GM10847 (cell line): ENCODE results near the gene PPP6R1.

ENCODE experiments used
- POLR2A ChIP-seq: IDR thresholded peaks from 2 replicates; pipeline ENCODE4 v1.6.1; 2011; ENCODE audit not compliant: insufficient read length; ENCODE audit errors: extremely low read depth

The PPP6R1 gene

DNA sequence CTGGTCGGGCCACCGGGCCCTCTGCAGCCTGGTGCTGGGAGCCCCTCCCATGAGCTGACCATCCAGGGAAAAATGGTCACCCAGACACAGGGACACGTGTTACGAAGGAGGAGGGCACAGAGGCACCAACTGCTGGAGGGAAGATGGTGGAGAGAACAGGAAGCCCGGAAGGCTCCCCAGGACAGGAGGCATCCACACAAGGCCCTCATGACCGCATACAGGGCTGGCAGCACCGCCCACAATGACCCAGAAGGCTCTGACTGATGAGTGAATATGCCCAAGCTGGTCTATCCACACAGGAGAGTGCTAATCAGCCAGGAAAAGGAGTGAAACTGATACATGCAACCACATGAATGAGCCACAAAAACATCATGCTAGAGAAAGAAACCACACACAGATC lies 16.3 kb downstream of the PPP6R1 start:
- TF ChIP-seq POLR2A = no peak

DNA sequence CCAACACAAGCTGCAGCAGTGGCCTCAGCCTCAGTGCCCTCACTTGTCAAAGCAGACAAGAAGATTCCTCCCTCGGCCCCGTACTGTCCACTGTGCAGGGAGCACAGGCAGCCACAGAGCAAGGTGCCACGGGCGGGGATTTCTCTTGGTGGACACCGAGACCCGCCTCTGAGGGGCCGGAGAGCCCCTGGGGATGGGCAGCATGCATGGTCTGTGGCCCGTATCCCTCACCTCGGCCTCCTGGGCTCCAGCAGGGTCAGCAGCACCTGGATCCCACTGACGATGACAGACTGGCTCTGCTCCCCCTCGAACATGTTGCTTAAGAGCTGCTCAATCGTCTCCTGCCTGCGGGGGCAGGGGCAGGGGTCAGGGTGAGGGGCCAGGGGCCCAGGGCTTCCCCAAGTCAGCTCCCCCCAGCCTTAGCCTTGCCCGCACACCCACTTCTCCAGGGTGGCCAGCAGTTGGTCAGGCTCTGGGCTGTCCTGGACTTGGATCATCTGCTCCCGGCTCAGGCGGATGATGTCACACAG lies 16.8 kb downstream of the PPP6R1 start:
- no peak for TF ChIP-seq POLR2A

DNA sequence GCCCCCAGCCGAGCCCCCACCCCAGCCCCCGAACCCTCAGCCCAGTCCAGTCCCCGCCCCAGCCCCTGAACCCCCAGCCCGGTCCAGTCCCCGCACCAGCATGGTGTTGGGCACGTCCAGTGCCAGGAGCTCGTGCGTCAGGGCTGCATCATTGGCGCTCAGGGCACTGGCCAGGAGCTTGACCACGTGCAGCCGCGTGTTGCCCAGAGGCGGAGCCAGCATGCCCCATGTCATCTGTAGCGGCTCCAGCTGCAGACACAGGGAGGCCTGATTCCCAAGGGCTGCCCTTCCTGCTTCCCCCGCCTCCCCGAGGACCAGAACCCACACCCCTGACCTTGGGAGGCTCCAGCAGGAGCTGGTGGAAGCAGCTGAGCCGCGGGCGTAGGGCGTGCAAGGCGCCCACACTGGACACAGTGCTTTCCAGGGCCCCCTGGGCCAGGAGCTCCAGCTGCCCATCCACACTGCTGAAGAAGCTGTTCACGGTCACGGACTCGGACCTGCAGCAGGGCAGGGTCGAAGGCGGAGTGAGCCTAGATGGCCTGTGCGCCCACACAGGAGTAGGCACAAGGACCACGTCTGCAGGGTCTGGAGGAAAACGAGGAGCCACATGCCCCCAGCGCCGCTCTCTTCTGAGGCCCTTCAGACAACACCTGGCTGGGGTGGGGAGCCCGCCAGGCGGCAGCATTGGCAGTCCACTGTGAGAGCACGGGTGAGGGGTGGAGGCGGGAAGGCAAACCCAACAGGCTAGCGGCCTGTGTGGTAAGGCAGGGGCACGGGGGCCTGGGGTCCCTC lies 17.5 kb downstream of the PPP6R1 start:
- no peak for TF ChIP-seq POLR2A

DNA sequence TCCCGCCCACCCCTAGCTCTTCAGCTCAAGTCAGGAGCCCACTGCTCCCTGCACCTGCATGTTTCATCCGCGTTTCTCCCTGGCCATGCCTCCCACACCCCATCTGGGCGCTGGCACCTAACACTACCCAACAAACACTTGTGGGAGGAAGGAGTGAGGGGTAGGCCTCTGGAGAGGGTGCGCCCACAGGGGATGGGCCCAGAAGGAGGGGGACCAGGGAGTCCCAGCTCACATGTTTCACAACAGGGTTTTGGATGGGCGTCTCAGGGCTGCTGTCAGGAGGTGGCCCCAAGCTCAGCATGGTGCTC lies 18.1 kb downstream of the PPP6R1 start:
- TF ChIP-seq POLR2A = no peak

DNA sequence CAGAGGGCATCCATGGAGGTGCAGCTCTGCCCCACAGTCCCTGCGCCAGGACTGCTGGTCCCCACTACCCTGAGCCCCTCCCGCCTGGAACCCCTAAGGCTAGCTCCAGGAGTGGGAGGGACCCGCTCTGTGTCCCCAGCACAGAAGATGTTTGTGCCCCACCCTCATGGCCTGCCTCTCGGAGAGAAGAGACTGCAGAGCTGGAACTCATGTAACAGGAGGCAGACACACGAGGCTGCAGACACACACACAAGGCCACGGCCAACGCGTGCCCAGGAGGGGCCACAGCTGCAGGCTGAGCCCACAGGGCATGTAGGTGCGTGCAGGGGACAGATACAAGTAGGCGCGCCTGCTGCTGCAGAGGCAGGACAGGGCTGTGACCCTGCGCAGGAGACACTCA lies 19.8 kb downstream of the PPP6R1 start:
- no peak for TF ChIP-seq POLR2A

- no peak for TF ChIP-seq POLR2A
Observed at GRCh38 chr19:55238030-55238429, 20.8 kb downstream of the PPP6R1 start.

GRCh38 chr19:55232986-55233385 lies 25.8 kb downstream of the PPP6R1 start:
- no peak for TF ChIP-seq POLR2A

DNA sequence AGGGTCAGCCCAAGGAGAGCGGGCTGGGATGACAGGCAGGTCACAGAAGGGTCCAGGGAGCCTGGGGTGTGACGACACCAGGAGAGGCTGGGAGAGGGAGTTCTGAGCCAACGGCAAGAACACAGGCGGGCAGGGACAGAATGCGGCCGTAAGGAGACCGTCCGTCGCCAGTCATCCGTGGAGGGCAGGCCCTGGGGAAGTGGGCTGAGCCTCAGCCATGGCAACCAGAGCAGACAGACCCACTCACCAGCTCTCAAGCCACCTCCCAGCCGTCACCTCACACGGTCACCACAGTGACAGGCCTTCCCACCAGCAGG lies 26.6 kb downstream of the PPP6R1 start:
- no peak for TF ChIP-seq POLR2A

DNA sequence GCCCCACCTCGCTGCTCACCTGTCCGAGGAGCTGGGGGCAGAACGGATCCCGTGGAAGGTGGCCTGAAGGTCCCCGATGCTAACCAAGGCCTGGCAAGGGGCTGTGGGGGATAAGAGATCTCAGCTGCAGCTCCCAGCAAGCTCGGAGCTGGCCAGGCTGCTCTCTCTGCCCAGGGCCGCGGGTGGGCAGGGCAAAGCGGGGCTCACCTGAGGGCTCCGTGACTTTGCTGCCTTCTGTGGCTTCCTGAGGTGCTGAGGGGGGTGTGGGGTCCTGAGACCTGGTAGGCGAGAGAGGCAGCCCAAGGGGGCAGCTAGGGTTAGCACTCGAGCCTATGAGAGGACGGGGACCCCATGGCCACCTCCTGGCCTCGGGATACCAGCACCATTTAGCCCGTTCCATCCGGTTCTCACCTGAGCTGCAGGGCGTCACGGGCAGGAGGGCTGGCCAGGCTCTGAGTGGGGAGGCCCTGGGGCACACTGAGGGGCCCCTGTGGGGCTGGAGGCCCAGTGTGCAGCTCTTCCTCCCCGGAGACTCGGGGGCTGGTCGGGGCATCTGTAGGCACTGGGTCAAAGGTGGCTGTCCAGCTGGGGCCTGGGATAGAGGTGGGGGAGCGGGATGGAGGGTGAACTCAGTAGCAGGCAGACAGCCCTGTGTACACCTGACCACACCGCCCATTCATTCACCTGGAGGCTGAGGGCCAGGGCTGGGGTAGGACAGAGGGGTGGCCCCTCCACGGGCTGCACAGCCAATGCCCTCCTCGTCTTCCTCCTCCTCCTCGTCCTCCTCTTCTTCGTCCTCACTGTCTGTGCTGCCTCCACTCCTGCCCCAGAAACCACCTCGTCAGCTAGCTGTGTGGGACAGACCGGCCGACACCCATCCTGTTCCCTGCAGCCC lies 27.2 kb downstream of the PPP6R1 start:
- TF ChIP-seq POLR2A = no peak

DNA sequence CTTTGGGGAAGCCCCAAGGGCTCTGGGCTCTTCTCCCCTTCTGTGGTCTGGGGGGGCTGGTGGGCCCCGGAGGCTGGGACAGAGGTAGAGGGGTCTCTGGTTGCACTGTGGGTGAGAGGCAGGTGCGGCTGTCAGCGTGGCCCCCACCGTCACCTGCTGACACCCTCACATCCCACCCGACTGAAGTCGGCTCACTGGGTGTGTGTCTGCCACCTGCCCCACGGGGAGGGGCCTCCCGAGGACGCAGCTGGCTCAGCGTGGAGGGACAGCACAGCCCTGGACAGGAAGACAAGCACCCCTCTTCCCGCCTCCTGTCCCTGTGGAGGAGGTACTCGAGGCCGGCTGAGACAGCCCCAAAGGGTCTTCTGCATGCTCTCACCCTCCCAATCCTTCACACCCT lies 28.0 kb downstream of the PPP6R1 start:
- no peak for TF ChIP-seq POLR2A

DNA sequence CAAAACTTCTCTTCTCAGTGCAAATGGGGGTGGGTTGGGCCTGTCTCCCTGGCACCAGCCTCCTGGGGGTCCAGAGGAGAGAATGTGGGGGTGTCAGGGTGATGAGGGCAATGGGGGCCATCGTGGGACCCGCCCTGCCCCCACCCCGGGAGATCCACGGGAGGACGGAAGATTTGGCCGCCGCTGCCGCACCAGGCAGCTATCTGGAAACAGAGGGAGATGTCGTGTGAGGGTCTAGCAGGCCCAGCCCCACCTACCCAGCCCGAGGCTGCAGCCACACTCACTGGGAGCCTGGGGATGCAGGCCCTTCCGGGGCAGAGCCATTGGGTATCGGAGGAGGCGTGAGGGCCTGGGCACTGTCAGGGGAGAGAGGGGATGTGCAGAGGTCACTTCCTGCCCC lies 28.5 kb downstream of the PPP6R1 start:
- no peak for TF ChIP-seq POLR2A

- TF ChIP-seq POLR2A = no peak
Observed at GRCh38 chr19:55229789-55230182, 29.0 kb downstream of the PPP6R1 start.

DNA sequence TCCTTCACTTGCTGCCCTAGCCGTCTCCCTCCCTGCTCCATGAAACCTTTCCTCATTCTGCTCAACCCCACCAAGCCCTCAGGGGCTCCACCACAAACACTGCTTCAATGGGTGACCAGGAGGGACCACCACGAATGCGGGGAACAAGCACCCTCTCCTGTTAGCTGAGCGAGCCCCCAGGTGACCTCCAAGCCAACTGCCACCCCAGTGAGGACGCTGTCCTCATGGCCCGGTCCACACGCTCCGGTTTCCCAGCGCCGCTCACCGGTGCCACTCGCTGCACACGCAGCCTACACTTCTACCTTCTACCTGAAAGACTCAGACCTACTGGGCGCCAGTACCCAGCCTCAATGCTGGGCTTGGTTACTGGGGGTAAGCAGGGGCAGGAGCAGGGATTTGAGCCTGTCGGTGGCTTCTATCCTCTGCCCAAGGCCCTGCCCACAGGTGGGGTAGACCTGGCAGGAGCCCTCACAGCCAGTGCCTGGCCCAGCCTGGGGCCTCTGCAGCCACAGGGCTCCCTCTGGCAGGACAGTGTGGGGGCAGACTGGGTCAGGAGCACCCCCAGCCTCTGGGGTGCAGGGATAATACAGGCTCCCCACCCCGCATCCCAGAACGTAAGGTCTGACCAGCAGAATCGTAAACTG lies 29.6 kb downstream of the PPP6R1 start:
- no peak for TF ChIP-seq POLR2A

DNA sequence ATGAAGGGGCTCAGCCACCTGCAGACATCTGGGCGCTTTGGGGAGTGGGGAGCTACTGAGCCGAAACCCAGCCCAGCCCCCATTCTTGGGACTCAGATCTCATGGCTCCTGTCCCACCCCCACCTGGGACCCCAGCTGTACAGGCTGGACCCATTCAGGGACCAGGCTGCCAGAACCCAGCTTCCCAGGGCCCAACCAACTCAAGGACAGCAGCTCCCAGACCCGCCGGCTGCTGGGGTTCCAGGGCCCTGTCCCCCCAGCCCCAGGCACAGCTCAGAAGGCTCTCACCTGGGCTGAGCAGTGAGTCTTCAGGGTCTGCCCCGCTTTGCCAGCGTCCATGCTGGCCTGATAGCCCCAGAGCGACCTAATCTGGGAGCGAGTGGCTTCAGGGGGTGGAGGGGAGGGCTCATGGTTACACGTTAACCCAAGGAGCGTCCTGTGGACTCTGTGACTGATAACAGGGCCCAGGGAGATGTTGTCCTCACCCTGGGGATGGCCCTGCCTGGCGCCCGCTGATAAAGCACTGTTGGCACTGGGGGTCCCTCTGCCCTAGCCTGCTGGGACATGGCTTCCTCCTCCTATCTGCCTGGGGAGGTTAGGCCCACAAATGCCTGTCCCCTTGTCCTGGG lies 30.3 kb downstream of the PPP6R1 start, which contains the start of gene TMEM86B:
Gene TMEM86B, minus strand, starts transcription at position 361 of the 629 bp plus-strand sequence. Its CDS starts 22 bp downstream, at position 339.
- TF ChIP-seq POLR2A = no peak

- TF ChIP-seq POLR2A = no peak
Observed at GRCh38 chr19:55228015-55228391, 30.8 kb downstream of the PPP6R1 start.
